H9 (cell line): ENCODE measurements around the gene C1orf122. TPM values are rescaled to one million over a fixed set of nuclear protein-coding genes. Genes with fewer than 3 reads are reported as not detected.

Experiments used
- DNase-seq: peaks from one replicate; pipeline ENCODE4 v3.0.0-alpha.2; 2017
- H2AFZ ChIP-seq: one replicate; pipeline ENCODE4 v1.6.1; 2013; ENCODE audit warnings: mild to moderate bottlenecking, low read length, control low read depth, moderate library complexity
- H2AK5ac ChIP-seq: 2 replicates; pipeline ENCODE4 v1.6.1; 2013; ENCODE audit warnings: low read length, control low read depth, mixed read lengths; ENCODE audit not compliant: insufficient read length
- H2BK120ac ChIP-seq: one replicate; pipeline ENCODE4 v1.6.1; 2013; ENCODE audit warnings: low read depth, mild to moderate bottlenecking, low read length, control low read depth, inconsistent platforms; ENCODE audit not compliant: poor library complexity, severe bottlenecking
- H2BK12ac ChIP-seq: 2 replicates; pipeline ENCODE4 v1.6.1; 2013; ENCODE audit warnings: low read length, control low read depth, mixed read lengths, low read depth; ENCODE audit not compliant: insufficient read length
- H2BK15ac ChIP-seq: 2 replicates; pipeline ENCODE4 v1.6.1; 2013; ENCODE audit warnings: low read depth, low read length, control low read depth
- H2BK20ac ChIP-seq: one replicate; pipeline ENCODE4 v1.6.1; 2013; ENCODE audit warnings: low read depth, mild to moderate bottlenecking, low read length, control low read depth, inconsistent platforms; ENCODE audit not compliant: poor library complexity, severe bottlenecking
- H2BK5ac ChIP-seq: 2 replicates; pipeline ENCODE4 v1.6.1; 2013; ENCODE audit warnings: low read length, control low read depth, mixed read lengths; ENCODE audit not compliant: insufficient read length
- H3K14ac ChIP-seq: 2 replicates; pipeline ENCODE4 v1.6.1; 2013; ENCODE audit warnings: low read length, control low read depth; ENCODE audit not compliant: insufficient read depth
- H3K18ac ChIP-seq: 2 replicates; pipeline ENCODE4 v1.6.1; 2013; ENCODE audit warnings: low read depth, mild to moderate bottlenecking, mixed read lengths, low read length, control low read depth; ENCODE audit not compliant: insufficient read length
- H3K23ac ChIP-seq: 2 replicates; pipeline ENCODE4 v1.6.1; 2013; ENCODE audit warnings: low read length, control low read depth, mixed read lengths, low read depth; ENCODE audit not compliant: insufficient read length
- H3K23me2 ChIP-seq: 2 replicates; pipeline ENCODE4 v1.6.1; 2013; ENCODE audit warnings: low read depth, mild to moderate bottlenecking, mixed read lengths, low read length, control low read depth; ENCODE audit not compliant: insufficient read length, poor library complexity, severe bottlenecking
- H3K27ac ChIP-seq: 2 replicates; pipeline ENCODE4 v1.5.1; 2013; ENCODE audit warnings: low read length, control low read depth, mixed read lengths, low read depth; ENCODE audit not compliant: insufficient read length
- H3K27me3 ChIP-seq: 2 replicates; pipeline ENCODE4 v1.6.1; 2013; ENCODE audit warnings: low read length, control low read depth, inconsistent platforms; ENCODE audit not compliant: insufficient read depth
- H3K4ac ChIP-seq: 2 replicates; pipeline ENCODE4 v1.6.1; 2013; ENCODE audit warnings: low read depth, mild to moderate bottlenecking, control low read depth, inconsistent platforms, low read length, moderate library complexity
- H3K4me1 ChIP-seq: 2 replicates; pipeline ENCODE4 v1.6.1; 2013; ENCODE audit warnings: low read length, control low read depth, inconsistent platforms; ENCODE audit not compliant: insufficient read depth
- H3K4me2 ChIP-seq: 2 replicates; pipeline ENCODE4 v1.6.1; 2013; ENCODE audit warnings: low read length, control low read depth, mixed read lengths; ENCODE audit not compliant: insufficient read length, insufficient read depth
- H3K56ac ChIP-seq: 2 replicates; pipeline ENCODE4 v1.6.1; 2013; ENCODE audit warnings: low read depth, mild to moderate bottlenecking, mixed read lengths, low read length, control low read depth; ENCODE audit not compliant: insufficient read length
- H3K79me1 ChIP-seq: 2 replicates; pipeline ENCODE4 v1.6.1; 2013; ENCODE audit warnings: low read depth, mild to moderate bottlenecking, moderate library complexity, low read length, control low read depth, inconsistent platforms; ENCODE audit not compliant: insufficient read depth, poor library complexity, severe bottlenecking
- H3K79me2 ChIP-seq: 2 replicates; pipeline ENCODE4 v1.6.1; 2013; ENCODE audit warnings: low read length, control low read depth, inconsistent platforms; ENCODE audit not compliant: insufficient read depth
- H3K9ac ChIP-seq: 2 replicates; pipeline ENCODE4 v1.6.1; 2013; ENCODE audit warnings: low read length, control low read depth, mixed read lengths; ENCODE audit not compliant: insufficient read length; ENCODE audit errors: extremely low read depth
- H3K9me3 ChIP-seq: one replicate; pipeline ENCODE4 v1.6.1; 2013; ENCODE audit warnings: low read depth, low read length, inconsistent platforms; ENCODE audit not compliant: control insufficient read depth
- H3T11ph ChIP-seq: one replicate; pipeline ENCODE4 v1.6.1; 2013; ENCODE audit warnings: mild to moderate bottlenecking, low read length, control low read depth, inconsistent platforms
- H4K20me1 ChIP-seq: one replicate; pipeline ENCODE4 v1.6.1; 2013; ENCODE audit not compliant: control insufficient read depth, insufficient read length, insufficient read depth
- H4K5ac ChIP-seq: 2 replicates; pipeline ENCODE4 v1.6.1; 2013; ENCODE audit warnings: low read depth, mild to moderate bottlenecking, mixed read lengths, low read length, control low read depth; ENCODE audit not compliant: insufficient read length
- H4K8ac ChIP-seq: replicated peaks from 2 replicates; pipeline ENCODE4 v1.6.1; 2013; ENCODE audit warnings: low read length, control low read depth, mixed read lengths, low read depth; ENCODE audit not compliant: insufficient read length
- H4K91ac ChIP-seq: 2 replicates; pipeline ENCODE4 v1.6.1; 2013; ENCODE audit warnings: low read depth, mild to moderate bottlenecking, moderate library complexity, mixed read lengths, low read length, control low read depth; ENCODE audit not compliant: insufficient read length
- H3K27ac Mint-ChIP-seq, 3 experiments: 2 replicates in 2 of 3; 3 replicates in 1 of 3; pipeline ENCODE4 v1.8.0; 2020 to 2021; ENCODE audit warnings: mixed read lengths in 3 of 3, mild to moderate bottlenecking in 1 of 3, moderate library complexity in 1 of 3
- H3K27me3 Mint-ChIP-seq: 2 replicates; pipeline ENCODE4 v1.8.0; 2021; ENCODE audit warnings: low read depth, mild to moderate bottlenecking, moderate library complexity, mixed read lengths
- H3K36me3 Mint-ChIP-seq, 3 experiments: 2 replicates in 2 of 3; 3 replicates in 1 of 3; pipeline ENCODE4 v1.8.0; 2020 to 2021; ENCODE audit warnings: low read depth in 3 of 3, mixed read lengths in 3 of 3; ENCODE audit not compliant: insufficient read depth in 1 of 3
- H3K4me1 Mint-ChIP-seq, 2 experiments: 2 replicates each; pipeline ENCODE4 v1.8.0; 2020; ENCODE audit warnings: mixed read lengths in 2 of 2
- H3K4me3 Mint-ChIP-seq, 2 experiments: 2 replicates in 1 of 2; 3 replicates in 1 of 2; pipeline ENCODE4 v1.8.0; 2020 to 2021; ENCODE audit warnings: mild to moderate bottlenecking in 2 of 2, mixed read lengths in 2 of 2, moderate library complexity in 1 of 2
- H3K9me3 Mint-ChIP-seq, 2 experiments: 2 replicates in 1 of 2; 3 replicates in 1 of 2; pipeline ENCODE4 v1.8.0; 2020; ENCODE audit warnings: mild to moderate bottlenecking in 2 of 2, mixed read lengths in 2 of 2, moderate library complexity in 1 of 2
- CTCF ChIP-seq: fragments of 200-600 bp; sonication (generic); conservative IDR thresholded peaks from 3 replicates; pipeline ENCODE4 v1.8.0; 2021; ENCODE audit warnings: antibody characterized with exemption, mild to moderate bottlenecking
- WGBS: extraction: QIAGEN DNeasy Blood & Tissue Kit; methylation state at CpG from one replicate; pipeline ENCODE4 v1.1.7; 2013; ENCODE audit warnings: missing lambda C conversion rate, low lambda C conversion rate, mixed read lengths; ENCODE audit not compliant: insufficient read length; ENCODE audit errors: extremely low coverage; 5-methylcytosine and 5-hydroxymethylcytosine counted together
- total RNA-seq: library from RNA; stranded (reverse); gene quantifications from 2 replicates; pipeline ENCODE4 v1.2.1, GENCODE V29; 2021

The C1orf122 gene
- total RNA-seq, 1 experiment from 2014 or later: 59.3 TPM

GRCh38 chr1:37761416-37762095 lies 46.0 kb upstream of the C1orf122 start:
- H3K4me2 ChIP-seq: no peak overlapping the region
- no peak overlapping the region for H2AFZ ChIP-seq
- no peaks in the 10 kb centered on the region for H3K9me3 ChIP-seq
- peaks cover 4% of the 10 kb centered on the region; the same call in 1 of the 2 replicates for H3K4me1 ChIP-seq
- Mint-ChIP-seq H3K27ac (no peak overlapping the region), H3K9me3 (no peaks in the 10 kb centered on the region; a peak in 1 of 5 replicates), H3K4me3 (no peak overlapping the region), H3K27me3 (no peaks in the 10 kb centered on the region), H3K36me3 (no peaks in the 10 kb centered on the region), H3K4me1 (peaks cover 21 to 22% of the 10 kb centered on the region in 2 experiments)
- H3K14ac ChIP-seq: no peak overlapping the region
- no peaks in the 10 kb centered on the region for H3K79me2 ChIP-seq
- H4K8ac ChIP-seq: no peak overlapping the region
- H2AK5ac ChIP-seq: no peak overlapping the region
- no peak for TF ChIP-seq CTCF
- no peak overlapping the region for H3T11ph ChIP-seq
- H3K9ac ChIP-seq: no peak overlapping the region
- H3K27me3 ChIP-seq: peaks cover 27% of the 10 kb centered on the region
- H2BK5ac ChIP-seq: no peak overlapping the region
- no peak overlapping the region for H3K56ac ChIP-seq
- H2BK12ac ChIP-seq: no peak overlapping the region
- H3K79me1 ChIP-seq: no peaks in the 10 kb centered on the region
- no peak overlapping the region for H4K5ac ChIP-seq
- no peak overlapping the region for H4K91ac ChIP-seq
- peaks cover 18% of the 10 kb centered on the region for H3K23me2 ChIP-seq
- H3K23ac ChIP-seq: no peak overlapping the region
- no peak overlapping the region for H2BK20ac ChIP-seq
- no CpG with 5 or more reads among the region's 68 CpGs for WGBS
- H2BK15ac ChIP-seq: no peak overlapping the region
- no peak overlapping the region for H3K27ac ChIP-seq
- no peak overlapping the region for H3K4ac ChIP-seq
- no peak overlapping the region for H2BK120ac ChIP-seq
- DNase-seq: no peak
- no peaks in the 10 kb centered on the region for H4K20me1 ChIP-seq
- no peak overlapping the region for H3K18ac ChIP-seq
